ENCODE data around the gene TGFA.

DNA sequence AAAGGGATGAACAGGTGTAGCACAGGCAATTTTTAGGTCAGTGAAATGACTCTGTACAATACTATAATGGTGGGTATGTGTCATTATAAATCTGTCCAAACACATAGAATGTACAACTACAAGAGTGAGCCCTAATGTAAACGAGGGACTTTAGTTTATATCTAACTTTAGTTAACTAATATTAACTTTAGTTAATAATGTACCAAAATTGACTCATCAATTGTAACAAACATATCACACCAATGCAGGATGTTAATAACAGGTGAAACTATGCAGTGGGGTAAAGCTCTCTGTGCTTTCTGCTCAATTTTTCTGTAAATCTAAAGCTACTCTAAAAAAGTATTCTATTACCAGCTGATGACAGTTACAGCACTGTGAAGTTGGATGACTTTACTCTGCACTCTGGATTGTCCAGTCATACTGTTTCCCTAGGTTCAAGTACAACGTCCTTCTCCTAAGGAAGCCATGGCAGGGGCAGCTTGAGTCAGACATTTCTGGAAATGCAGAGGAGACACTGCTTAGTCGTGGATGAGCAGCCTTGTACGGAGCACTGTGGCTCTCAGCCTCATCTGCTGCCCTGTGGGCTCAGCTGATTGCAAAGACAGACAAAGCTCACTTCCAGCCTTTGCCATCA, 26.1 kb downstream of the TGFA start:
- TF ChIP-seq EGR1 (IDR thresholded peaks at IDR 0.05) (no peak), EP300 (IDR thresholded peaks at IDR 0.05; ENCODE audit: borderline replicate concordance) (no peak), CEBPB (IDR thresholded peaks at IDR 0.05) (no peak), TAF1 (IDR thresholded peaks at IDR 0.05; ENCODE audit: low read depth) (no peak), YY1 (IDR thresholded peaks at IDR 0.05; ENCODE audit: low read depth) (no peak), MAX (IDR thresholded peaks at IDR 0.05) (no peak), TEAD4 (IDR thresholded peaks at IDR 0.05) (no peak), NFIC (IDR thresholded peaks at IDR 0.05) (no peak), RAD21 (IDR thresholded peaks at IDR 0.05; ENCODE audit: low read depth) (no peak), FOXM1 (IDR thresholded peaks at IDR 0.05; ENCODE audit: borderline replicate concordance, low read depth) (no peak), TCF12 (IDR thresholded peaks at IDR 0.05; ENCODE audit: low read depth) (no peak), USF1 (IDR thresholded peaks at IDR 0.05) (no peak)
- TF ChIP-seq, protein P1, sequence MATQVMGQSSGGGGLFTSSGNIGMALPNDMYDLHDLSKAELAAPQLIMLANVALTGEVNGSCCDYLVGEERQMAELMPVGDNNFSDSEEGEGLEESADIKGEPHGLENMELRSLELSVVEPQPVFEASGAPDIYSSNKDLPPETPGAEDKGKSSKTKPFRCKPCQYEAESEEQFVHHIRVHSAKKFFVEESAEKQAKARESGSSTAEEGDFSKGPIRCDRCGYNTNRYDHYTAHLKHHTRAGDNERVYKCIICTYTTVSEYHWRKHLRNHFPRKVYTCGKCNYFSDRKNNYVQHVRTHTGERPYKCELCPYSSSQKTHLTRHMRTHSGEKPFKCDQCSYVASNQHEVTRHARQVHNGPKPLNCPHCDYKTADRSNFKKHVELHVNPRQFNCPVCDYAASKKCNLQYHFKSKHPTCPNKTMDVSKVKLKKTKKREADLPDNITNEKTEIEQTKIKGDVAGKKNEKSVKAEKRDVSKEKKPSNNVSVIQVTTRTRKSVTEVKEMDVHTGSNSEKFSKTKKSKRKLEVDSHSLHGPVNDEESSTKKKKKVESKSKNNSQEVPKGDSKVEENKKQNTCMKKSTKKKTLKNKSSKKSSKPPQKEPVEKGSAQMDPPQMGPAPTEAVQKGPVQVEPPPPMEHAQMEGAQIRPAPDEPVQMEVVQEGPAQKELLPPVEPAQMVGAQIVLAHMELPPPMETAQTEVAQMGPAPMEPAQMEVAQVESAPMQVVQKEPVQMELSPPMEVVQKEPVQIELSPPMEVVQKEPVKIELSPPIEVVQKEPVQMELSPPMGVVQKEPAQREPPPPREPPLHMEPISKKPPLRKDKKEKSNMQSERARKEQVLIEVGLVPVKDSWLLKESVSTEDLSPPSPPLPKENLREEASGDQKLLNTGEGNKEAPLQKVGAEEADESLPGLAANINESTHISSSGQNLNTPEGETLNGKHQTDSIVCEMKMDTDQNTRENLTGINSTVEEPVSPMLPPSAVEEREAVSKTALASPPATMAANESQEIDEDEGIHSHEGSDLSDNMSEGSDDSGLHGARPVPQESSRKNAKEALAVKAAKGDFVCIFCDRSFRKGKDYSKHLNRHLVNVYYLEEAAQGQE (IDR thresholded peaks at IDR 0.05; ENCODE audit: low read depth), result no peak
